ENCODE results near the gene S1PR5. TPM values are rescaled to one million over a fixed set of nuclear protein-coding genes. Genes with fewer than 3 reads are reported as not detected.

The S1PR5 gene
- total and polyA plus RNA-seq, 9 of the 15 experiments (the other 6 are each of a cell fraction or from before 2014, with no cell fraction given): 0.03 to 0.54 (median 0.35) TPM; not detected in 4

DNA sequence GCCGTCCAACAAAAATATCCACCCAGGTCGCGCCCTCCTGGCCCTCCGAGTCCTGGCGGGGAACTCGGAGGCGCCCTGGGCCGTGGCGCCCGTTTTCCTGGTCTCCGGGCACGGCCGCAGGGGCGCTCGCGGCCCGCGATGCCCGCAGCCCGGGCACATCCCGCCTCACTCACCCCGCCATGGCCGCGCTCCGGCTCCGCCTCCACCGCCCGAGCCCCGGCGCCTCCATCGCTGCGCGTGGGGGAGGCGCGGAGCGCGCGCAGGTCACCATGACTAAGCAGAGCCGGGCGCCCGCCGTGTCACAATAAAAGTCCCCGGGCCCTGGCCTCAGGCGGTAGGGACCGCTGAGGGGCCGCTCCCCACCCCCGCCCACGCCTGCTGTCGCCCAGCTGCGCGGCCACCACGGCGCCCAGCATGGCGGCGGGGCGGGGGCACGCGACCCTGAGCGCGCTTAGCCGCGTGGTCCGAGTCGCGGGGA lies 14.7 kb downstream of the S1PR5 start (continued):
- no peak for TF ChIP-seq SPI1 (IDR thresholded peaks at IDR 0.05; ENCODE audit: borderline replicate concordance, low read depth, low read length)
- no peak for TF ChIP-seq SRSF1 (IDR thresholded peaks at IDR 0.05; ENCODE audit: low read depth, low read length)
- TF ChIP-seq ZNF175 (CRISPR knock-in tag; IDR thresholded peaks at IDR 0.05; ENCODE audit: low read depth): no peak
- TF ChIP-seq, protein P1, sequence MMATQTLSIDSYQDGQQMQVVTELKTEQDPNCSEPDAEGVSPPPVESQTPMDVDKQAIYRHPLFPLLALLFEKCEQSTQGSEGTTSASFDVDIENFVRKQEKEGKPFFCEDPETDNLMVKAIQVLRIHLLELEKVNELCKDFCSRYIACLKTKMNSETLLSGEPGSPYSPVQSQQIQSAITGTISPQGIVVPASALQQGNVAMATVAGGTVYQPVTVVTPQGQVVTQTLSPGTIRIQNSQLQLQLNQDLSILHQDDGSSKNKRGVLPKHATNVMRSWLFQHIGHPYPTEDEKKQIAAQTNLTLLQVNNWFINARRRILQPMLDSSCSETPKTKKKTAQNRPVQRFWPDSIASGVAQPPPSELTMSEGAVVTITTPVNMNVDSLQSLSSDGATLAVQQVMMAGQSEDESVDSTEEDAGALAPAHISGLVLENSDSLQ (IDR thresholded peaks at IDR 0.05): no peak
- TF ChIP-seq ZBTB7A (IDR thresholded peaks at IDR 0.05; ENCODE audit: borderline replicate concordance, control insufficient read depth, low read depth, low read length): peak; percentile 77; the same call in 1 of the 2 replicates
- no peak for TF ChIP-seq ZNF12 (CRISPR knock-in tag; IDR thresholded peaks at IDR 0.05)
- TF ChIP-seq, protein P2, sequence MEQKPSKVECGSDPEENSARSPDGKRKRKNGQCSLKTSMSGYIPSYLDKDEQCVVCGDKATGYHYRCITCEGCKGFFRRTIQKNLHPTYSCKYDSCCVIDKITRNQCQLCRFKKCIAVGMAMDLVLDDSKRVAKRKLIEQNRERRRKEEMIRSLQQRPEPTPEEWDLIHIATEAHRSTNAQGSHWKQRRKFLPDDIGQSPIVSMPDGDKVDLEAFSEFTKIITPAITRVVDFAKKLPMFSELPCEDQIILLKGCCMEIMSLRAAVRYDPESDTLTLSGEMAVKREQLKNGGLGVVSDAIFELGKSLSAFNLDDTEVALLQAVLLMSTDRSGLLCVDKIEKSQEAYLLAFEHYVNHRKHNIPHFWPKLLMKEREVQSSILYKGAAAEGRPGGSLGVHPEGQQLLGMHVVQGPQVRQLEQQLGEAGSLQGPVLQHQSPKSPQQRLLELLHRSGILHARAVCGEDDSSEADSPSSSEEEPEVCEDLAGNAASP (IDR thresholded peaks at IDR 0.05): no peak
- no peak for TF ChIP-seq ZKSCAN3 (CRISPR knock-in tag; IDR thresholded peaks at IDR 0.05)
- 0 out of 2 replicates have a peak, but pooled peaks have one; percentile 11 for TF ChIP-seq BRD4 (IDR thresholded peaks at IDR 0.05)
- no peak for TF ChIP-seq ZNF280B (CRISPR knock-in tag; IDR thresholded peaks at IDR 0.05)
- TF ChIP-seq ZBED1 (IDR thresholded peaks at IDR 0.05): no peak
- no peak for TF ChIP-seq GTF2B (IDR thresholded peaks at IDR 0.05; ENCODE audit: extremely low read depth, insufficient read length)
- TF ChIP-seq ZC3H4 (CRISPR knock-in tag; IDR thresholded peaks at IDR 0.05; ENCODE audit: borderline replicate concordance): no peak
- TF ChIP-seq EP400 (IDR thresholded peaks at IDR 0.05): peak; percentile 88; the same call in 1 of the 2 replicates
- no peak for TF ChIP-seq ZNF408 (CRISPR knock-in tag; IDR thresholded peaks at IDR 0.05; ENCODE audit: low read depth)
- no peak for TF ChIP-seq PBX2 (CRISPR knock-in tag; IDR thresholded peaks at IDR 0.05; ENCODE audit: low read depth)
- no peak for TF ChIP-seq PBX2 (tag; conservative IDR thresholded peaks at IDR 0.05; ENCODE audit: low read depth)
- no peak for TF ChIP-seq HNRNPH1 (optimal IDR thresholded peaks at IDR 0.05; ENCODE audit: low read depth, low read length)
- peak; percentile 84 for TF ChIP-seq BHLHE40 (IDR thresholded peaks at IDR 0.05; ENCODE audit: low read length)

Data from K562 (cell line).